Mesenchymal stem cell (in vitro differentiated cells and primary cell): ENCODE data around the gene PLEKHA8.
A peak's percentile ranks its signal among the peaks of the same experiment; 100 is the strongest.

Source experiments
- DNase-seq: peaks from one replicate; pipeline ENCODE4 v3.0.0-alpha.2; 2013
- H2AFZ ChIP-seq: one replicate; pipeline ENCODE4 v1.6.1; 2013; ENCODE audit warnings: low read depth, mild to moderate bottlenecking, control low read depth, inconsistent platforms, low read length, moderate library complexity
- H2AK5ac ChIP-seq: 2 replicates; pipeline ENCODE4 v1.6.1; 2013; ENCODE audit warnings: low read length, moderate library complexity, mild to moderate bottlenecking, inconsistent platforms; ENCODE audit not compliant: severe bottlenecking
- H2BK120ac ChIP-seq: one replicate; pipeline ENCODE4 v1.6.1; 2013; ENCODE audit warnings: low read depth, mild to moderate bottlenecking, inconsistent platforms, low read length, moderate library complexity
- H2BK12ac ChIP-seq, 2 experiments: one replicate each; pipeline ENCODE4 v1.6.1; 2013; ENCODE audit warnings: inconsistent platforms in 2 of 2, low read length in 2 of 2, mild to moderate bottlenecking in 2 of 2, moderate library complexity in 2 of 2, control low read depth in 1 of 2
- H2BK15ac ChIP-seq: one replicate; pipeline ENCODE4 v1.6.1; 2013; ENCODE audit warnings: mild to moderate bottlenecking, low read depth, inconsistent platforms; ENCODE audit not compliant: poor library complexity, severe bottlenecking
- H2BK5ac ChIP-seq: 2 replicates; pipeline ENCODE4 v1.6.1; 2013; ENCODE audit warnings: low read depth, mild to moderate bottlenecking, low read length, control low read depth, inconsistent platforms; ENCODE audit not compliant: poor library complexity, severe bottlenecking
- H3K14ac ChIP-seq, 2 experiments: one replicate each; pipeline ENCODE4 v1.6.1; 2013; ENCODE audit warnings: inconsistent platforms in 2 of 2, low read length in 2 of 2, control low read depth in 1 of 2, mild to moderate bottlenecking in 1 of 2, moderate library complexity in 1 of 2
- H3K18ac ChIP-seq, 2 experiments: one replicate each; pipeline ENCODE4 v1.6.1; 2013; ENCODE audit warnings: inconsistent platforms in 2 of 2, low read length in 2 of 2, control low read depth in 1 of 2, low read depth in 1 of 2, mild to moderate bottlenecking in 1 of 2
- H3K23ac ChIP-seq, 2 experiments: one replicate each; pipeline ENCODE4 v1.6.1; 2013; ENCODE audit warnings: inconsistent platforms in 2 of 2, low read length in 2 of 2, mild to moderate bottlenecking in 2 of 2, moderate library complexity in 2 of 2, control low read depth in 1 of 2
- H3K27ac ChIP-seq: 2 replicates; pipeline ENCODE4 v1.5.1; 2013; ENCODE audit warnings: mild to moderate bottlenecking, moderate library complexity, low read length, control low read depth, inconsistent platforms; ENCODE audit not compliant: poor library complexity, severe bottlenecking
- H3K27me3 ChIP-seq, 2 experiments: 2 replicates each; pipeline versions ENCODE4 v1.6.1 to v1.7.0; 2013; ENCODE audit warnings: low read length in 2 of 2, mild to moderate bottlenecking in 2 of 2, moderate library complexity in 2 of 2, control low read depth in 1 of 2, inconsistent platforms in 1 of 2; ENCODE audit not compliant: control insufficient read depth in 1 of 2, insufficient read depth in 1 of 2
- H3K36me3 ChIP-seq, 2 experiments: 2 replicates each; pipeline versions ENCODE4 v1.6.1 to v1.7.0; 2013; ENCODE audit warnings: low read length in 2 of 2, control low read depth in 1 of 2, inconsistent platforms in 1 of 2, low read depth in 1 of 2, mild to moderate bottlenecking in 1 of 2; ENCODE audit not compliant: insufficient read depth in 2 of 2, control insufficient read depth in 1 of 2
- H3K4ac ChIP-seq, 2 experiments: one replicate each; pipeline ENCODE4 v1.6.1; 2013; ENCODE audit warnings: inconsistent platforms in 2 of 2, low read length in 2 of 2, mild to moderate bottlenecking in 2 of 2, moderate library complexity in 2 of 2, control low read depth in 1 of 2, low read depth in 1 of 2
- H3K4me1 ChIP-seq: 2 replicates; pipeline ENCODE4 v1.6.1; 2013; ENCODE audit warnings: low read depth, low read length, control low read depth; ENCODE audit not compliant: control insufficient read depth, insufficient read depth
- H3K4me2 ChIP-seq: 2 replicates; pipeline ENCODE4 v1.6.1; 2013; ENCODE audit warnings: low read length, mild to moderate bottlenecking, inconsistent platforms; ENCODE audit not compliant: poor library complexity, severe bottlenecking
- H3K4me3 ChIP-seq, 2 experiments: 2 replicates each; pipeline versions ENCODE4 v1.5.1 to v1.7.0; 2013; ENCODE audit warnings: low read length in 2 of 2, mild to moderate bottlenecking in 2 of 2, control low read depth in 1 of 2, low read depth in 1 of 2; ENCODE audit not compliant: insufficient read depth in 1 of 2
- H3K79me1 ChIP-seq: replicated peaks from 2 replicates; pipeline ENCODE4 v1.6.1; 2013; ENCODE audit warnings: mild to moderate bottlenecking, control low read depth, low read length, inconsistent platforms; ENCODE audit not compliant: poor library complexity, severe bottlenecking
- H3K9ac ChIP-seq: 2 replicates; pipeline ENCODE4 v1.7.0; 2013; ENCODE audit warnings: mild to moderate bottlenecking, low read length, moderate library complexity
- H3K9me3 ChIP-seq: 2 replicates; pipeline ENCODE4 v1.7.0; 2013; ENCODE audit warnings: mild to moderate bottlenecking, low read length; ENCODE audit not compliant: control insufficient read depth
- H4K8ac ChIP-seq: one replicate; pipeline ENCODE4 v1.6.1; 2013; ENCODE audit warnings: inconsistent platforms, mild to moderate bottlenecking, low read length, moderate library complexity
- H4K91ac ChIP-seq: one replicate; pipeline ENCODE4 v1.6.1; 2013; ENCODE audit warnings: mild to moderate bottlenecking, low read length, inconsistent platforms
- WGBS: methylation state at CpG from one replicate; pipeline ENCODE4 v1.1.7; 2013; ENCODE audit warnings: mixed read lengths; 5-methylcytosine and 5-hydroxymethylcytosine counted together

PLEKHA8 gene

DNA sequence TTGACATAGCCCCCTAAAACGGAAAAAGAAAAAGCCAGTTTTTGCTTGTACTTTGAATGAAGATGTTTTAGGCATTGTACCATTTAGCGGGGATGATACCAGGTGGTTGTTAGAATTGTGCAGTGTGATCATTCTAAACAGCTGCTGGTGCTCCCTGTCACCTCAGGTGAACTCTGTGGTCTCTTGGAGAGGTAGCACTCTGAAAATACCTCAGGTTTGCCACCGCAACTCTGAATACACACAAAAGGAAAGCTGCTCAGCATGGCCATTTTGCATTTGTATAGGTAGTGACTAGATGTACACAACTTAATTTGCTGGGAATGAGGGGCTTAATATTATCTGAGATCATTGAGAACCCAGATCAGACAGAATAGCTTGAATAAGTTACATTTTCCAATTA lies 52.6 kb downstream of the PLEKHA8 start:
- Histone ChIP-seq H2AK5ac (no peak overlapping the region), H2BK15ac (no peak overlapping the region), H3K18ac (no peak overlapping the region), H3K14ac (no peak overlapping the region), H2BK120ac (no peak overlapping the region), H3K4me1 (no peaks in the 10 kb centered on the region), H3K79me1 (peaks cover 3% of the 10 kb centered on the region), H3K9ac (no peak overlapping the region), H3K4me3 (no peak overlapping the region), H3K4me2 (no peak overlapping the region), H3K36me3 (peaks cover 2 to 26% of the 10 kb centered on the region in 2 experiments), H4K8ac (no peak overlapping the region), H3K23ac (no peak overlapping the region), H2BK12ac (no peak overlapping the region), H3K27ac (no peak overlapping the region), H2BK5ac (no peak overlapping the region), H3K27me3 (no peaks in the 10 kb centered on the region), H3K9me3 (no peaks in the 10 kb centered on the region), H2AFZ (no peak overlapping the region), H3K4ac (no peak overlapping the region), H4K91ac (no peak overlapping the region)
- 97% methylated on average over 2 of the region's 3 CpGs for WGBS
- DNase-seq = no peak

DNA sequence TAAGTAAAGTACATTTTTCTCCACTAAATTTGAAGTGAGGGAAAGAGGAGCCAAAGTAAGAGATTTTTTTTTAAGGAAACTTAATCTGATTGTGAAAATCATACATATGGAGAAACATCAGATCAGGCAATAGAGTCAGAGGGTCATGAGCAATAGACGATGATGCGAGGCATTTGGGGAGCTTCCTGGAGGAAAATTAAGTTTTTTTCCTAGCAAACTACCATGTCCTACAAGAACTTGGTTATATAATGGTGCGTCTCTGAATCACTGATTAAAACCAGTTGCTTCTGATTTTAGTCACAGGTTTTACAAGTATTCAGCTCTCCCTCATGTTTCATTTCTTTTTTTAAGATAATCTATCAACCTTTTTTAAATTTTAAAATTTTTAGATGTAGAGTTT lies 54.5 kb downstream of the PLEKHA8 start:
- H3K27ac ChIP-seq = no peak overlapping the region
- H3K18ac ChIP-seq = no peak overlapping the region
- no peak overlapping the region for H3K4me2 ChIP-seq
- no peak overlapping the region for H3K14ac ChIP-seq
- H2BK12ac ChIP-seq = no peak overlapping the region
- H2BK5ac ChIP-seq = no peak overlapping the region
- H3K36me3 ChIP-seq = peaks cover 2 to 26% of the 10 kb centered on the region in 2 experiments
- H2AFZ ChIP-seq = no peak overlapping the region
- H3K23ac ChIP-seq = no peak overlapping the region
- no peak overlapping the region for H2BK15ac ChIP-seq
- H4K91ac ChIP-seq = no peak overlapping the region
- no peak for DNase-seq
- peaks cover 4% of the 10 kb centered on the region for H3K79me1 ChIP-seq
- no peak overlapping the region for H2BK120ac ChIP-seq
- no peaks in the 10 kb centered on the region for H3K9me3 ChIP-seq
- no peaks in the 10 kb centered on the region for H3K4me1 ChIP-seq
- H4K8ac ChIP-seq = no peak overlapping the region
- WGBS = 100% methylated on average over 2 of the region's 3 CpGs
- no peak overlapping the region for H3K4me3 ChIP-seq
- no peak overlapping the region for H3K4ac ChIP-seq
- H3K27me3 ChIP-seq = no peaks in the 10 kb centered on the region
- H3K9ac ChIP-seq = peak overlapping the region; percentile 74
- no peak overlapping the region for H2AK5ac ChIP-seq

DNA sequence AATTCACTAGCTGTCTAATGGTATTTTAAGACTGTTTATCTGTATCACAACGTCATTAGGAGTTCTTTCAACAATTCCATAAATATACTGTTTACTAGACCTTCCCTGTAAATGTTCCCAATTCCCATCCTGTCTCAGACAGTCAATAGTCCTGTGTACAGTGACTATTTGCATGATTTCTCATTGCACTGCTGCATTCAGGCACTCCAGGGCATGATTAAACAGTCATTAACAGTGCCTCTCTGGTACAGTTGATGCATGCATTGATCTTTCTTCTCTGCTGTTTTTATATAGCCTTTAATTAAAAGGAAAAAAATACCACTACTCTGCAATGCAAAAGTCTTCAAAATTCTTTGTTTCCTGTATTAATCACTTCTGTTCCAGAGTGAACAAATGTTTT lies 55.1 kb downstream of the PLEKHA8 start:
- Histone ChIP-seq H2BK15ac (no peak overlapping the region), H3K4me1 (no peaks in the 10 kb centered on the region), H2BK12ac (no peak overlapping the region), H3K14ac (no peak overlapping the region), H3K36me3 (peaks cover 2 to 26% of the 10 kb centered on the region in 2 experiments), H3K27ac (no peak overlapping the region), H3K4ac (no peak overlapping the region), H3K27me3 (no peaks in the 10 kb centered on the region), H3K23ac (no peak overlapping the region), H2BK5ac (no peak overlapping the region), H4K91ac (no peak overlapping the region), H3K9ac (peak overlapping the region; percentile 74), H3K18ac (no peak overlapping the region), H3K4me3 (no peak overlapping the region), H2BK120ac (no peak overlapping the region), H3K4me2 (no peak overlapping the region), H3K79me1 (peaks cover 4% of the 10 kb centered on the region), H2AFZ (no peak overlapping the region), H2AK5ac (no peak overlapping the region), H4K8ac (no peak overlapping the region), H3K9me3 (no peaks in the 10 kb centered on the region)
- WGBS = 100% methylated on average over 1 of the region's 1 CpG
- no peak for DNase-seq

DNA sequence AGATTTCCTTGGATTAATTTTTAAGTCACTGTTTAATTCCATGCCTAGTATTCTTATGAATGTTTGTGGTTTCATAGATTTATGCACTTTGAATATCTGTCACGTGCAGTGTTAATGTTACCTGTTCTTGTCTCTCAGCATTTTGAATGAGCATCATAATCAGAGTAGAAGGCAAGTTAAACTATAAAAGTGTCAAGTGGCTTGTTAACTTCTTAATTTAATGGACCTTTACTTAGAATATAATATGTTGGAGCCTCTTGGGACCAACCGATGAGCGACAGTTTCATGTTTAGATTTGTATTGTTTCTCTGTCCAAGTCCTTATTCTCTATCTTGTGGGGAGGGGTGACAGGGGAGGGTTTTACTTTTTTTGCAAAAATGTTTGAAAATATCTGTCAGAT lies 56.0 kb downstream of the PLEKHA8 start:
- H2BK5ac ChIP-seq = no peak overlapping the region
- peaks cover under 1 to 20% of the 10 kb centered on the region in 2 experiments for H3K36me3 ChIP-seq
- no peak overlapping the region for H2BK120ac ChIP-seq
- H3K4me3 ChIP-seq = no peak overlapping the region
- WGBS = 97% methylated on average over 3 of the region's 3 CpGs
- H4K91ac ChIP-seq = no peak overlapping the region
- no peak overlapping the region for H3K14ac ChIP-seq
- H4K8ac ChIP-seq = no peak overlapping the region
- no peak overlapping the region for H3K4me2 ChIP-seq
- no peak overlapping the region for H3K9ac ChIP-seq
- H2BK12ac ChIP-seq = no peak overlapping the region
- no peak overlapping the region for H3K23ac ChIP-seq
- H3K27me3 ChIP-seq = no peaks in the 10 kb centered on the region
- H3K18ac ChIP-seq = no peak overlapping the region
- H3K27ac ChIP-seq = no peak overlapping the region
- no peak overlapping the region for H2AFZ ChIP-seq
- H3K79me1 ChIP-seq = peaks cover 4% of the 10 kb centered on the region
- H2AK5ac ChIP-seq = no peak overlapping the region
- H3K9me3 ChIP-seq = no peaks in the 10 kb centered on the region
- no peak for DNase-seq
- H2BK15ac ChIP-seq = no peak overlapping the region
- no peaks in the 10 kb centered on the region for H3K4me1 ChIP-seq
- no peak overlapping the region for H3K4ac ChIP-seq
